Upper lobe of left lung (tissue), 4 donors: Measurements from ENCODE around the gene SFR1.

Experiments used
- CTCF ChIP-seq, 6 experiments: fragments of 450-650 bp in 4 of 6; fragments of 200-600 bp in 2 of 6; sonication (generic) in 2 of 6; IDR thresholded peaks; one replicate each; pipeline ENCODE4 v1.5.1; 2016 to 2019; ENCODE audit warnings: antibody characterized with exemption in 6 of 6
- EP300 ChIP-seq, 4 donors: sonication (generic); formaldehyde crosslinking; IDR thresholded peaks; one replicate each; pipeline ENCODE4 v1.5.1; 2017; ENCODE audit warnings: antibody characterized with exemption in 4 of 4, control low read depth in 2 of 4
- POLR2A ChIP-seq, 4 donors: fragments of 450-650 bp; IDR thresholded peaks; one replicate each; pipeline ENCODE4 v1.5.1; 2016 to 2017; ENCODE audit warnings: antibody characterized with exemption in 4 of 4, mild to moderate bottlenecking in 2 of 4
- POLR2AphosphoS5 ChIP-seq, 2 donors: sonication (generic); formaldehyde crosslinking; IDR thresholded peaks; one replicate each; pipeline ENCODE4 v1.5.1; 2017; ENCODE audit warnings: antibody characterized with exemption in 2 of 2

DNA sequence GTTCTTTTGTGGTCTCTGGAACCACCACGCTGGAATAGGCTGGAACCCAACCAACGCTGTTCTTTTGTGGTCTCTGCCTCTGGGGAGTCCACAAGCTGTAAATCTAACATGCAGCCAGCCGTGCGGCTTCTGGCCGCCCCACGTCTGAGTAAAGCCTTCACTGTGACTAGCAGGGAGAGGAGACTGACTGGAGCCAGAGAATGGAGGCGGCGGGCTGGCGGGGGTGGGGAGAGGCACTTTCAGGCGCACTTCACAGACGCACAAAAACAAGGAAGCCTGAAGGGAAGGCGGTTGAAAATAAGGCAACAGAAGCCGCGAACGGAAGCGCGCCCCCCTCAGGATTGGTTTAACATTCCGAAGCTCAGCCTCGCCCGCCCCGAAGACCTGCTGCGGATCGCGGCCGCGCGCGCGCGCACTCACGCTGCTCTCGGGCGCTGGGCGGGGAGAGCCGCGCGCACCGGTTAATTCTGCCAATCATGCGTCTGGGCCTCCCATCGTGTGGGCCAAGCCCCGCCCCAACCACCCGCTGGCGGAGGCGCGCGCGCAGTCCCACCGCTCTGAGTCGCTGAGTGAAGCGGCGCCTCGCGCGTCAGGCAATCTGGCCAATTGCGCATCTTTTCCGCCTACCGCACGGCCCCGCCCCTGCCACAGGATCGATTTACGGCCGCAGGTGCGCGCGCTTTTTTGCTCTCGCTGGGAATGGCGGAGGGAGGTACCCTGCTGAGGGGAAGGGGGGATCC, at the start of gene SFR1:
- TF ChIP-seq CTCF (IDR thresholded peaks at IDR 0.05) (peak; percentile 42 to 86 (median 76)), POLR2A (IDR thresholded peaks at IDR 0.05) (peak in 3 of 4 donors; percentile 80 to 92 (median 90)), POLR2AphosphoS5 (IDR thresholded peaks at IDR 0.05) (peak; percentile 83 to 99), EP300 (IDR thresholded peaks at IDR 0.05) (peak in 1 of 4 donors; percentile 2)
